Measurements from ENCODE around the gene TUBA3E. TPM values are rescaled to one million over a fixed set of nuclear protein-coding genes. Genes with fewer than 3 reads are reported as not detected.
"Not testable (repeated sequence)": the region's sequence is repeated elsewhere in the genome, so short reads cannot be mapped to it uniquely, and the experiment has no call there.

The TUBA3E gene
- total RNA-seq, 2 experiments from 2014 or later: not detected

- TF ChIP-seq, protein P1, sequence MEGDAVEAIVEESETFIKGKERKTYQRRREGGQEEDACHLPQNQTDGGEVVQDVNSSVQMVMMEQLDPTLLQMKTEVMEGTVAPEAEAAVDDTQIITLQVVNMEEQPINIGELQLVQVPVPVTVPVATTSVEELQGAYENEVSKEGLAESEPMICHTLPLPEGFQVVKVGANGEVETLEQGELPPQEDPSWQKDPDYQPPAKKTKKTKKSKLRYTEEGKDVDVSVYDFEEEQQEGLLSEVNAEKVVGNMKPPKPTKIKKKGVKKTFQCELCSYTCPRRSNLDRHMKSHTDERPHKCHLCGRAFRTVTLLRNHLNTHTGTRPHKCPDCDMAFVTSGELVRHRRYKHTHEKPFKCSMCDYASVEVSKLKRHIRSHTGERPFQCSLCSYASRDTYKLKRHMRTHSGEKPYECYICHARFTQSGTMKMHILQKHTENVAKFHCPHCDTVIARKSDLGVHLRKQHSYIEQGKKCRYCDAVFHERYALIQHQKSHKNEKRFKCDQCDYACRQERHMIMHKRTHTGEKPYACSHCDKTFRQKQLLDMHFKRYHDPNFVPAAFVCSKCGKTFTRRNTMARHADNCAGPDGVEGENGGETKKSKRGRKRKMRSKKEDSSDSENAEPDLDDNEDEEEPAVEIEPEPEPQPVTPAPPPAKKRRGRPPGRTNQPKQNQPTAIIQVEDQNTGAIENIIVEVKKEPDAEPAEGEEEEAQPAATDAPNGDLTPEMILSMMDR (conservative IDR thresholded peaks at IDR 0.05; ENCODE audit: low read length): peak; percentile 77
- not testable (repeated sequence) for H3K9me3 ChIP-seq (ENCODE audit: low read length); H3K9me2 ChIP-seq (ENCODE audit: insufficient read depth, low read length); BruUV-seq (replicated peaks); H4K20me1 ChIP-seq (ENCODE audit: insufficient read depth, low read length)
- peak; percentile 91 for DNase-seq (ENCODE audit: low spot score)
- peak within 1 kb of the TSS; percentile 35; the same call in 1 of the 2 replicates for H2AFZ ChIP-seq (ENCODE audit: low read length)
- H3K4me3 ChIP-seq (ENCODE audit: low read depth, low read length, poor library complexity, severe bottlenecking): peak within 1 kb of the TSS; percentile 96
- H3K27ac ChIP-seq (ENCODE audit: low read depth, low read length, poor library complexity, severe bottlenecking): peak within 1 kb of the TSS; percentile 76
- H3K4me2 ChIP-seq (ENCODE audit: low read length): peak within 1 kb of the TSS; percentile 99
- intact Hi-C loops (cut with micrococcal nuclease; ENCODE audit: unreplicated experiment): loop anchor here (2.0 to 5.0 kb wide), 4 partner anchors 35 to 205 kb away; partner anchors contain the start of genes CCDC74B and IMP4
- H3K4me1 ChIP-seq (ENCODE audit: insufficient read depth, low read length, poor library complexity, severe bottlenecking): peaks cover 21% of the 10 kb centered on the region
- CTCF ChIA-PET (ENCODE audit: unreplicated experiment): interaction anchor here (0.5 kb wide), 1 partner anchor 169 kb away, joined by 7 read pairs; no protein-coding TSS in a partner anchor
- POLR2A ChIA-PET: interaction anchor here (0.5 to 1.5 kb wide), 4 partner anchors 12 to 706 kb away, joined by 3 to 4 read pairs (median 3); partner anchors contain the start of gene IMP4
- peaks cover 66% of the 10 kb centered on the region for H3K79me2 ChIP-seq (ENCODE audit: insufficient read depth, low read depth, low read length)
- H3K36me3 ChIP-seq (ENCODE audit: insufficient read depth, low read length): peaks cover 43% of the 10 kb centered on the region
These were observed 16.2 kb downstream of the TUBA3E start, which contains the start of gene MZT2B for GRCh38 chr2:130181880-130182682. MZT2B (plus strand) TSS chr2:130182262; CDS start chr2:130182283, 21 bp downstream.

DNA sequence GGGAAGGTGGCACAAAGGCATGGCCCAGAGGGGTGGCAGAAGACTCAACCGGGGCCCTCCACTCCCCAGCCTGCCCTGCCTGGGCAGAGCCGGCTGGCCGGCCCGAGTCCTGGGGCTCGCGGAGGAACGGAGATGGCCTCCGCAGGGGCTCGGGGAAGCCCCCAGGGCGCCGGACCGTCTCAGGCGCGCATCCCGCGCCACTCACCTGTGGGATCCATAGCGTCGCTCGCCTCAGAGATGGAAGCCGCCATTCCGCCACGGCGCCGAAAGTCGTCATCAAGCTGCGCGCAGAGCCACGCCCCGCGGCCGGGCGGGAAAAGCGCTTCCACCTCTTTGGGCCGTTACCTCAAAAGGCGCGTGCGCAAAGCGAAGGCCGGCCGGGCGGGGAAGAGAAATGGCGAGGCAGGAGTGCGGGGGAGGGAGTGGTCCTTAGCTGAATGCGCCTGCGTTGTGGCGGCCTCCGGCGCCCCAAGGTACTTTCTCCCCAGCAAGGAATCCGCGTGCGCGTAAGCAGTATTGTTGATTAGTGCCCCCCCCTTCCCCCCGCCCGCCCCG, 16.8 kb downstream of the TUBA3E start, which contains the start of gene SMPD4:
SMPD4 (minus strand) TSS at position 278 of the 555 bp plus-strand sequence. CDS start 5,010 bp downstream, outside the sequence.
- TF ChIP-seq, protein P1 (conservative IDR thresholded peaks at IDR 0.05; ENCODE audit: low read length): no peak
- TF ChIP-seq EZH2phosphoT487 (IDR thresholded peaks at IDR 0.05; ENCODE audit: borderline replicate concordance, low read depth, low read length): no peak
- peaks cover 71% of the 10 kb centered on the region for H3K79me2 ChIP-seq (ENCODE audit: insufficient read depth, low read depth, low read length)
- no TSS peak for BruUV-seq (replicated peaks)

DNA sequence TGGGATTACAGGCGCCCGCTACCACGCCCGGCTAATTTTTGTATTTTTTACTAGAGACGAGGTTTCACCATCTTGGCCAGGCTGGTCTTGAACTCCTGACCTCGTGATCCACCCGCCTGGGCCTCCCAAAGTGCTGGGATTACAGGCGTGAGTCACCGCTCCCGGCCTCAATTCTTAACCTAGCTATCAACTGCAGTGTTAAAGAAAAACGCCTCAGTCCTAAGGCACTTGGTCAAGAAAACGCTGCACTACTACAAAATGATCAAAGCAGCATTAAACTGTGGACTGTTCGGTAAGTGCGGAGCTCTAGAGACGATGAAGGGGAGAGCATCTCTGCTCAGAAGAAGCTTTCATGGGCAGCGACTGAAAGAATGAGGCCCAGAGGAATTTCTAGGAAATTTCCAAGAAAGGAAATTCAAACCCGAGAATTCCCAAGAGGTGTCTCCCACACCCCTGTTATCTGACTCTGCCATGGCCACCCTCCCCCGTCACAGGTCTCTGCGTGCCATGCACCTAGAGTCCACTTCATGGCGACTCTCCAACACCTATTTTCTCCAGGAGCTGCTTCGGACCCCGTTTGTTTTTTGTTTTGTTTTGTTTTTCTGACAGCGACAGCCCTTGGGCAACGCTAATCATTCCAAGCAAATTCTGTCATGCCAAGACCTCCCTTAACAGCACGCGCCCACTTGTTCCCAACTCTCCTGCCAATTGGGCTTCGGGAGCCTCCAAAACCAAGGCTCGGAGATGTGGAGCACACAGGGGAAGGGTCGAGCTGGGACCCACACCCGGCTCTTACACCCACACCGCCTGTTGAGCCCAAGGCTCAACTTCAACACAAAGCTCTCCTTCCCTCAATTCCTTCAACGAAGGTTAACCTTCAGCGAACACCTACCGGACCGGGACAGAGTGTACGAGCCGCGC, 17.6 kb downstream of the TUBA3E start:
- Histone ChIP-seq H3K36me3 (ENCODE audit: insufficient read depth, low read length) (peaks cover 53% of the 10 kb centered on the region), H3K4me1 (ENCODE audit: insufficient read depth, low read length, poor library complexity, severe bottlenecking) (peaks cover 21% of the 10 kb centered on the region), H3K4me3 (ENCODE audit: low read depth, low read length, poor library complexity, severe bottlenecking) (peak overlapping the region; percentile 96), H3K79me2 (ENCODE audit: insufficient read depth, low read depth, low read length) (peaks cover 71% of the 10 kb centered on the region), H3K4me2 (ENCODE audit: low read length) (peak overlapping the region; percentile 91), H3K27ac (ENCODE audit: low read depth, low read length, poor library complexity, severe bottlenecking) (peak overlapping the region; percentile 76), H2AFZ (ENCODE audit: low read length) (peak overlapping the region; percentile 34; the same call in 1 of the 2 replicates)
- H3K9me2 ChIP-seq (ENCODE audit: insufficient read depth, low read length); H4K20me1 ChIP-seq (ENCODE audit: insufficient read depth, low read length); H3K9me3 ChIP-seq (ENCODE audit: low read length); DNase-seq (ENCODE audit: low spot score): not testable (repeated sequence)
- intact Hi-C loops (cut with micrococcal nuclease; ENCODE audit: unreplicated experiment): loop anchor here (2.0 to 5.0 kb wide), 3 partner anchors 33 to 207 kb away; partner anchors contain the start of gene CCDC74B
- TSS peak; percentile 67 for BruUV-seq (replicated peaks)
- ChIA-PET CTCF (ENCODE audit: unreplicated experiment) (interaction anchor here (1.1 kb wide), 1 partner anchor 161 kb away, joined by 3 read pairs; a partner anchor contains a TSS), POLR2A (interaction anchor here (0.7 to 1.6 kb wide), 5 partner anchors 10 to 162 kb away, joined by 3 to 4 read pairs (median 3); partner anchors contain the start of gene IMP4)

More for the DNA sequence above, 16.8 kb downstream of the TUBA3E start, which contains the start of gene SMPD4:
- Histone ChIP-seq H3K4me1 (ENCODE audit: insufficient read depth, low read length, poor library complexity, severe bottlenecking) (peaks cover 21% of the 10 kb centered on the region), H3K27ac (ENCODE audit: low read depth, low read length, poor library complexity, severe bottlenecking) (peak within 1 kb of the TSS; percentile 76), H3K9me3 (ENCODE audit: low read length) (no peaks in the 10 kb centered on the region), H2AFZ (ENCODE audit: low read length) (peak within 1 kb of the TSS; percentile 35; the same call in 1 of the 2 replicates), H3K4me3 (ENCODE audit: low read depth, low read length, poor library complexity, severe bottlenecking) (peak within 1 kb of the TSS; percentile 96), H4K20me1 (ENCODE audit: insufficient read depth, low read length) (peaks cover 4% of the 10 kb centered on the region; the same call in 1 of the 2 replicates), H3K4me2 (ENCODE audit: low read length) (peak within 1 kb of the TSS; percentile 91), H3K9me2 (ENCODE audit: insufficient read depth, low read length) (no peaks in the 10 kb centered on the region), H3K36me3 (ENCODE audit: insufficient read depth, low read length) (peaks cover 48% of the 10 kb centered on the region)
- intact Hi-C loops (cut with micrococcal nuclease; ENCODE audit: unreplicated experiment): loop anchor here (2.0 to 5.0 kb wide), 3 partner anchors 34 to 206 kb away; partner anchors contain the start of gene CCDC74B
- POLR2A ChIA-PET: interaction anchor here (0.5 to 1.5 kb wide), 5 partner anchors 11 to 705 kb away, joined by 3 to 4 read pairs (median 3); partner anchors contain the start of gene IMP4
- CTCF ChIA-PET (ENCODE audit: unreplicated experiment): interaction anchor here (1.1 kb wide), 1 partner anchor 160 kb away, joined by 3 read pairs; a partner anchor contains a TSS
- peak; percentile 96 for DNase-seq (ENCODE audit: low spot score)

GRCh38 chr2:130174866-130175265, 23.4 kb downstream of the TUBA3E start:
- H2AFZ ChIP-seq (ENCODE audit: low read length); H3K4me3 ChIP-seq (ENCODE audit: low read depth, low read length, poor library complexity, severe bottlenecking); BruUV-seq (replicated peaks); H3K27ac ChIP-seq (ENCODE audit: low read depth, low read length, poor library complexity, severe bottlenecking); H3K9me3 ChIP-seq (ENCODE audit: low read length); H3K4me2 ChIP-seq (ENCODE audit: low read length); H3K4me1 ChIP-seq (ENCODE audit: insufficient read depth, low read length, poor library complexity, severe bottlenecking); intact Hi-C loops (cut with micrococcal nuclease; ENCODE audit: unreplicated experiment); CTCF ChIA-PET (ENCODE audit: unreplicated experiment); H4K20me1 ChIP-seq (ENCODE audit: insufficient read depth, low read length); DNase-seq (ENCODE audit: low spot score); H3K9me2 ChIP-seq (ENCODE audit: insufficient read depth, low read length): not testable (repeated sequence)
- POLR2A ChIA-PET: interaction anchor here (0.5 kb wide), 1 partner anchor 1314 kb away, joined by 3 read pairs; no protein-coding TSS in a partner anchor
- Histone ChIP-seq H3K79me2 (ENCODE audit: insufficient read depth, low read depth, low read length) (peaks cover 33% of the 10 kb centered on the region), H3K36me3 (ENCODE audit: insufficient read depth, low read length) (peaks cover 89% of the 10 kb centered on the region)

Measured in OCI-LY7 (cell line).